ENCODE results near the gene PARD3B. TPM values are rescaled to one million over a fixed set of nuclear protein-coding genes. Genes with fewer than 3 reads are reported as not detected.

Gene PARD3B
- total RNA-seq, 4 donors from 2014 or later = 21.8 to 85.6 (median 36.1) TPM

- no peak overlapping the region for H3K27ac ChIP-seq
- no peaks in the 10 kb centered on the region for H3K4me1 ChIP-seq
- no peaks in the 10 kb centered on the region for H3K36me3 ChIP-seq
- intact Hi-C loops (cut with DNase I; ENCODE audit: low total_unique reads) = no loop called here
- TF ChIP-seq POLR2A (IDR thresholded peaks at IDR 0.05) = no peak
- TF ChIP-seq, protein P1, sequence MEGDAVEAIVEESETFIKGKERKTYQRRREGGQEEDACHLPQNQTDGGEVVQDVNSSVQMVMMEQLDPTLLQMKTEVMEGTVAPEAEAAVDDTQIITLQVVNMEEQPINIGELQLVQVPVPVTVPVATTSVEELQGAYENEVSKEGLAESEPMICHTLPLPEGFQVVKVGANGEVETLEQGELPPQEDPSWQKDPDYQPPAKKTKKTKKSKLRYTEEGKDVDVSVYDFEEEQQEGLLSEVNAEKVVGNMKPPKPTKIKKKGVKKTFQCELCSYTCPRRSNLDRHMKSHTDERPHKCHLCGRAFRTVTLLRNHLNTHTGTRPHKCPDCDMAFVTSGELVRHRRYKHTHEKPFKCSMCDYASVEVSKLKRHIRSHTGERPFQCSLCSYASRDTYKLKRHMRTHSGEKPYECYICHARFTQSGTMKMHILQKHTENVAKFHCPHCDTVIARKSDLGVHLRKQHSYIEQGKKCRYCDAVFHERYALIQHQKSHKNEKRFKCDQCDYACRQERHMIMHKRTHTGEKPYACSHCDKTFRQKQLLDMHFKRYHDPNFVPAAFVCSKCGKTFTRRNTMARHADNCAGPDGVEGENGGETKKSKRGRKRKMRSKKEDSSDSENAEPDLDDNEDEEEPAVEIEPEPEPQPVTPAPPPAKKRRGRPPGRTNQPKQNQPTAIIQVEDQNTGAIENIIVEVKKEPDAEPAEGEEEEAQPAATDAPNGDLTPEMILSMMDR (IDR thresholded peaks at IDR 0.05) = no peak
- H3K4me3 ChIP-seq = no peak overlapping the region
- no peaks in the 10 kb centered on the region for H3K9me3 ChIP-seq
- DNase-seq = no peak
- H3K27me3 ChIP-seq = no peaks in the 10 kb centered on the region
Measured at GRCh38 chr2:204664708-204665121, 119.4 kb downstream of the PARD3B start.

- Histone ChIP-seq H3K36me3 (no peaks in the 10 kb centered on the region), H3K4me1 (no peaks in the 10 kb centered on the region), H3K27me3 (no peaks in the 10 kb centered on the region), H3K9me3 (no peaks in the 10 kb centered on the region), H3K27ac (no peak overlapping the region), H3K4me3 (no peak overlapping the region)
- intact Hi-C loops (cut with DNase I; ENCODE audit: low total_unique reads) = no loop called here
- no peak for DNase-seq
- TF ChIP-seq, protein P1 (IDR thresholded peaks at IDR 0.05) = no peak
- TF ChIP-seq POLR2A (IDR thresholded peaks at IDR 0.05) = no peak
Measured at GRCh38 chr2:204665207-204665606, 119.9 kb downstream of the PARD3B start.

DNA sequence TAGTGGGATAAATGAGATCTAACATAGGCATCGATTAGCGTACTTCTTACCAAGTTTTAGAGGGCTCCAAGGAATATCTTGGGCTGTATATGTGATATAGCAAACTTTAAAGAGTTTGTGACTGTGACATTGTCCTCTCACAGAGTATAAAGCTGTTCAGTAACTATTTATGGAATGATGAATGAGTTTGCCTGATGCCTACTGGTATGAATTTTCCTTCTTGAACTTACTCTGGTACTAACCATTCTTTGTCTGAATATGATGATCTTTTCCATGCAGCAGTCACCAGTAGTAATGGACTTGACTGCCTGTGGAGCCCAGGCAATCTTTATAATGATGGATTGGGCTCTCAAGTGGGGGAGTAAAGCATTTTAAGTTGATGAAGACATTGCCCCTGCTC is 120.5 kb downstream of the PARD3B start:
- Histone ChIP-seq H3K9me3 (no peaks in the 10 kb centered on the region), H3K4me1 (no peaks in the 10 kb centered on the region), H3K36me3 (no peaks in the 10 kb centered on the region), H3K4me3 (no peak overlapping the region), H3K27ac (no peak overlapping the region), H3K27me3 (no peaks in the 10 kb centered on the region)
- no peak for TF ChIP-seq POLR2A (IDR thresholded peaks at IDR 0.05)
- TF ChIP-seq, protein P1 (IDR thresholded peaks at IDR 0.05) = no peak
- intact Hi-C loops (cut with DNase I; ENCODE audit: low total_unique reads) = no loop called here
- DNase-seq = no peak

GRCh38 chr2:204667990-204668389 is 122.7 kb downstream of the PARD3B start:
- Histone ChIP-seq H3K36me3 (no peaks in the 10 kb centered on the region), H3K4me3 (no peak overlapping the region), H3K4me1 (no peaks in the 10 kb centered on the region), H3K27ac (no peak overlapping the region), H3K27me3 (no peaks in the 10 kb centered on the region), H3K9me3 (no peaks in the 10 kb centered on the region)
- TF ChIP-seq POLR2A (IDR thresholded peaks at IDR 0.05) = no peak
- TF ChIP-seq, protein P1 (IDR thresholded peaks at IDR 0.05) = no peak
- intact Hi-C loops (cut with DNase I; ENCODE audit: low total_unique reads) = no loop called here
- DNase-seq = no peak

GRCh38 chr2:204669382-204669781 is 124.1 kb downstream of the PARD3B start:
- Histone ChIP-seq H3K36me3 (no peaks in the 10 kb centered on the region), H3K9me3 (no peaks in the 10 kb centered on the region), H3K4me3 (no peak overlapping the region), H3K27me3 (no peaks in the 10 kb centered on the region), H3K4me1 (no peaks in the 10 kb centered on the region), H3K27ac (no peak overlapping the region)
- no peak for TF ChIP-seq POLR2A (IDR thresholded peaks at IDR 0.05)
- TF ChIP-seq, protein P1 (IDR thresholded peaks at IDR 0.05) = no peak
- no peak for DNase-seq
- intact Hi-C loops (cut with DNase I; ENCODE audit: low total_unique reads) = no loop called here
